Neural progenitor cell (in vitro differentiated cells): ENCODE data around the gene WASHC4. TPM values are rescaled to one million over a fixed set of nuclear protein-coding genes. Genes with fewer than 3 reads are reported as not detected.
"Not testable (repeated sequence)": the region's sequence is repeated elsewhere in the genome, so short reads cannot be mapped to it uniquely, and the experiment has no call there.

Experiments
- DNase-seq: peaks from one replicate; pipeline ENCODE4 v3.0.0-alpha.2; 2016; ENCODE audit warnings: low spot score
- H2AFZ ChIP-seq: fragments of 200-600 bp; sonication (generic); replicated peaks from 2 replicates; pipeline ENCODE4 v1.6.1; 2016; ENCODE audit warnings: antibody characterized with exemption
- H3F3A ChIP-seq: fragments of 200-600 bp; sonication (generic); 2 replicates; pipeline ENCODE4 v1.6.1; 2016; ENCODE audit warnings: antibody characterized with exemption, low read depth
- H3K27ac ChIP-seq: fragments of 200-600 bp; sonication (generic); 2 replicates; pipeline ENCODE4 v1.5.1; 2016; ENCODE audit warnings: mild to moderate bottlenecking
- H3K27me3 ChIP-seq: fragments of 200-600 bp; sonication (generic); 2 replicates; pipeline ENCODE4 v1.6.1; 2016; ENCODE audit warnings: mild to moderate bottlenecking, moderate library complexity
- H3K36me3 ChIP-seq: fragments of 200-600 bp; sonication (generic); 2 replicates; pipeline ENCODE4 v1.5.1; 2016
- H3K4me1 ChIP-seq: fragments of 200-600 bp; sonication (generic); 2 replicates; pipeline ENCODE4 v1.6.1; 2016; ENCODE audit warnings: mixed run types
- H3K4me2 ChIP-seq: fragments of 200-600 bp; sonication (generic); 2 replicates; pipeline ENCODE4 v1.6.1; 2016
- H3K4me3 ChIP-seq: fragments of 200-600 bp; sonication (generic); 2 replicates; pipeline ENCODE4 v1.5.1; 2016
- H3K79me2 ChIP-seq: fragments of 200-600 bp; sonication (generic); 2 replicates; pipeline ENCODE4 v1.6.1; 2016; ENCODE audit warnings: low read depth
- H3K9ac ChIP-seq: fragments of 200-600 bp; sonication (generic); 2 replicates; pipeline ENCODE4 v1.6.1; 2016
- H3K9me3 ChIP-seq: fragments of 200-600 bp; sonication (generic); 2 replicates; pipeline ENCODE4 v1.5.1; 2016; ENCODE audit warnings: low read depth
- H4K20me1 ChIP-seq: fragments of 200-600 bp; sonication (generic); 2 replicates; pipeline ENCODE4 v1.6.1; 2016; ENCODE audit warnings: low read depth
- H3K27ac Mint-ChIP-seq: 3 replicates; pipeline ENCODE4 v1.8.0; 2021; ENCODE audit warnings: mixed read lengths
- H3K27me3 Mint-ChIP-seq: 2 replicates; pipeline ENCODE4 v1.8.0; 2022; ENCODE audit warnings: low read depth, mild to moderate bottlenecking, inconsistent platforms, moderate library complexity, mixed read lengths; ENCODE audit not compliant: insufficient read depth
- H3K36me3 Mint-ChIP-seq: 3 replicates; pipeline ENCODE4 v1.8.0; 2021; ENCODE audit warnings: mixed read lengths
- H3K4me1 Mint-ChIP-seq: 3 replicates; pipeline ENCODE4 v1.8.0; 2021; ENCODE audit warnings: mixed read lengths
- H3K4me3 Mint-ChIP-seq: 3 replicates; pipeline ENCODE4 v1.8.0; 2021; ENCODE audit warnings: mild to moderate bottlenecking, moderate library complexity, mixed read lengths
- H3K9me3 Mint-ChIP-seq: 3 replicates; pipeline ENCODE4 v1.8.0; 2020; ENCODE audit warnings: mixed read lengths
- CTCF ChIP-seq: fragments of 200-600 bp; sonication (generic); IDR thresholded peaks from 2 replicates; pipeline ENCODE4 v1.5.1; 2017; ENCODE audit warnings: antibody characterized with exemption, mild to moderate bottlenecking
- EZH2 ChIP-seq: fragments of 200-600 bp; sonication (generic); IDR thresholded peaks from 2 replicates; pipeline ENCODE4 v1.6.1; 2017; ENCODE audit warnings: antibody characterized with exemption, mild to moderate bottlenecking, moderate library complexity
- EZH2phosphoT487 ChIP-seq: fragments of 200-600 bp; sonication (generic); IDR thresholded peaks from 2 replicates; pipeline ENCODE4 v1.6.1; 2017; ENCODE audit warnings: antibody characterized with exemption
- total RNA-seq: library from RNA; depleted of rRNA; stranded (reverse); fragments of >200 nt; gene quantifications from 2 replicates; pipeline ENCODE4 v1.2.3, GENCODE V29; 2015; ENCODE audit warnings: low replicate concordance

WASHC4 gene
- total RNA-seq, 1 donor from 2014 or later: 81.1 TPM

GRCh38 chr12:105091476-105092206 is 15.9 kb upstream of the WASHC4 start:
- Histone ChIP-seq H3K4me2 (peak overlapping the region; percentile 74), H3K27ac (no peak overlapping the region), H3K4me3 (peak overlapping the region; percentile 39), H2AFZ (no peak overlapping the region), H3K36me3 (no peaks in the 10 kb centered on the region), H4K20me1 (no peaks in the 10 kb centered on the region), H3F3A (peaks cover 15% of the 10 kb centered on the region), H3K9ac (no peak overlapping the region), H3K79me2 (no peaks in the 10 kb centered on the region), H3K27me3 (no peaks in the 10 kb centered on the region), H3K4me1 (peaks cover 5% of the 10 kb centered on the region), H3K9me3 (peaks cover 3% of the 10 kb centered on the region)
- H3K36me3 Mint-ChIP-seq: peaks cover 1% of the 10 kb centered on the region
- no peak for DNase-seq
- H3K27ac Mint-ChIP-seq: no peak overlapping the region
- peaks cover 10% of the 10 kb centered on the region for H3K4me1 Mint-ChIP-seq
- H3K9me3 Mint-ChIP-seq: peaks cover 20% of the 10 kb centered on the region
- peaks cover 10% of the 10 kb centered on the region for H3K27me3 Mint-ChIP-seq
- no peak for TF ChIP-seq EZH2
- no peak for TF ChIP-seq EZH2phosphoT487
- TF ChIP-seq CTCF: no peak
- H3K4me3 Mint-ChIP-seq: no peak overlapping the region

- DNase-seq: peak; percentile 29
- Histone ChIP-seq H2AFZ (peak overlapping the region; percentile 56), H3K4me2 (peak overlapping the region; percentile 74)
These were observed 15.2 kb upstream of the WASHC4 start for GRCh38 chr12:105092336-105092735.

GRCh38 chr12:105095338-105095737 is 12.2 kb upstream of the WASHC4 start:
- H3K27ac ChIP-seq, H3K27ac Mint-ChIP-seq, H3K36me3 ChIP-seq, H4K20me1 ChIP-seq, H3K4me1 ChIP-seq, H3K27me3 ChIP-seq, H3K9me3 ChIP-seq, H3K4me3 ChIP-seq, H3K4me2 ChIP-seq, H3K27me3 Mint-ChIP-seq, H2AFZ ChIP-seq, H3K4me3 Mint-ChIP-seq, H3K79me2 ChIP-seq, DNase-seq, H3K36me3 Mint-ChIP-seq, H3K9ac ChIP-seq: not testable (repeated sequence)
- Mint-ChIP-seq H3K9me3 (peaks cover 26% of the 10 kb centered on the region), H3K4me1 (peaks cover 10% of the 10 kb centered on the region)
- peaks cover 15% of the 10 kb centered on the region for H3F3A ChIP-seq

More at GRCh38 chr12:105092336-105092735, 15.2 kb upstream of the WASHC4 start:
- peak overlapping the region; percentile 39 for H3K4me3 ChIP-seq
- no peak overlapping the region for H3K27ac Mint-ChIP-seq
- H3K27ac ChIP-seq: no peak overlapping the region
- peaks cover 10% of the 10 kb centered on the region for H3K4me1 Mint-ChIP-seq
- H4K20me1 ChIP-seq: no peaks in the 10 kb centered on the region
- peaks cover 22% of the 10 kb centered on the region for H3K9me3 Mint-ChIP-seq
- peaks cover 3% of the 10 kb centered on the region for H3K9me3 ChIP-seq
- H3K79me2 ChIP-seq: no peaks in the 10 kb centered on the region
- peaks cover 5% of the 10 kb centered on the region for H3K4me1 ChIP-seq
- TF ChIP-seq EZH2 (no peak), CTCF (no peak), EZH2phosphoT487 (no peak)
- peak overlapping the region; percentile 16 for H3K4me3 Mint-ChIP-seq
- H3K36me3 ChIP-seq: no peaks in the 10 kb centered on the region
- peaks cover 10% of the 10 kb centered on the region for H3K27me3 Mint-ChIP-seq
- H3F3A ChIP-seq: peaks cover 15% of the 10 kb centered on the region
- no peak overlapping the region for H3K9ac ChIP-seq
- peaks cover 1% of the 10 kb centered on the region for H3K36me3 Mint-ChIP-seq
- no peaks in the 10 kb centered on the region for H3K27me3 ChIP-seq

- Histone ChIP-seq H4K20me1 (no peaks in the 10 kb centered on the region), H3K4me3 (no peak overlapping the region), H2AFZ (no peak overlapping the region), H3K9me3 (peaks cover 3% of the 10 kb centered on the region), H3K27ac (no peak overlapping the region), H3K27me3 (no peaks in the 10 kb centered on the region), H3K4me2 (no peak overlapping the region), H3K36me3 (no peaks in the 10 kb centered on the region), H3K79me2 (no peaks in the 10 kb centered on the region), H3K9ac (no peak overlapping the region), H3K4me1 (no peaks in the 10 kb centered on the region), H3F3A (no peaks in the 10 kb centered on the region)
- H3K27ac Mint-ChIP-seq: no peak overlapping the region
- no peak for TF ChIP-seq CTCF
- TF ChIP-seq EZH2phosphoT487: no peak
- TF ChIP-seq EZH2: no peak
- no peaks in the 10 kb centered on the region for H3K4me1 Mint-ChIP-seq
- no peak for DNase-seq
- H3K27me3 Mint-ChIP-seq: peaks cover 4% of the 10 kb centered on the region
- peaks cover 1% of the 10 kb centered on the region for H3K36me3 Mint-ChIP-seq
- H3K9me3 Mint-ChIP-seq: peaks cover 19% of the 10 kb centered on the region
- no peak overlapping the region for H3K4me3 Mint-ChIP-seq
These were observed 8.2 kb upstream of the WASHC4 start for GRCh38 chr12:105099356-105099755.
